MCF 10A (cell line): ENCODE measurements around the gene SIRPG. TPM values are rescaled to one million over a fixed set of nuclear protein-coding genes. Genes with fewer than 3 reads are reported as not detected.

ENCODE experiments used
- BruUV-seq: library from RNA; stranded (reverse); fragments of 400-500 nt; replicated peaks from 2 replicates; lab custom pipeline; 2021; lab: Mats Ljungman, UMichigan
- CTCF ChIA-PET: fragments of 300-600 bp; sonication (Branson Sonifier 250); formaldehyde crosslinking; extraction: SDS; loops from one replicate; lab custom pipeline; 2021; ENCODE audit warnings: antibody characterized with exemption, inconsistent platforms; lab: Yijun Ruan, JAX
- POLR2A ChIA-PET: fragments of 300-600, 350-650 bp; sonication (Branson Sonifier 250); formaldehyde crosslinking; extraction: SDS; loops from one replicate; lab custom pipeline; 2020; ENCODE audit warnings: antibody characterized with exemption, inconsistent platforms; lab: Yijun Ruan, JAX
- DNase-seq: peaks from one replicate; pipeline ENCODE4 v3.0.0-alpha.2; 2018; ENCODE audit not compliant: unreplicated experiment
- H3K27ac Mint-ChIP-seq: one replicate; pipeline ENCODE4 v1.8.0; 2022; ENCODE audit warnings: mild to moderate bottlenecking, low read depth, mixed read lengths; ENCODE audit not compliant: unreplicated experiment
- H3K27me3 Mint-ChIP-seq: one replicate; pipeline ENCODE4 v1.8.0; 2022; ENCODE audit warnings: mixed read lengths; ENCODE audit not compliant: insufficient read depth, unreplicated experiment
- H3K36me3 Mint-ChIP-seq: one replicate; pipeline ENCODE4 v1.8.0; 2022; ENCODE audit warnings: mild to moderate bottlenecking, moderate library complexity, mixed read lengths; ENCODE audit not compliant: insufficient read depth, unreplicated experiment
- H3K4me1 Mint-ChIP-seq: one replicate; pipeline ENCODE4 v1.8.0; 2022; ENCODE audit warnings: mixed read lengths; ENCODE audit not compliant: insufficient read depth, unreplicated experiment
- H3K4me3 Mint-ChIP-seq: one replicate; pipeline ENCODE4 v1.8.0; 2022; ENCODE audit warnings: mild to moderate bottlenecking, moderate library complexity, mixed read lengths; ENCODE audit not compliant: unreplicated experiment
- H3K9me3 Mint-ChIP-seq: one replicate; pipeline ENCODE4 v1.8.0; 2022; ENCODE audit warnings: mixed read lengths; ENCODE audit not compliant: unreplicated experiment
- CTCF ChIP-seq: fragments of 200-600 bp; IDR thresholded peaks from one replicate; pipeline ENCODE4 v1.8.0; 2022; ENCODE audit warnings: antibody characterized with exemption, mild to moderate bottlenecking; ENCODE audit not compliant: unreplicated experiment
- intact Hi-C: fragments of 100-400 bp; cut with micrococcal nuclease; formaldehyde crosslinking; loops from 2 replicates; pipeline ENCODE4 v1.14.1; 2022
- total RNA-seq: library from RNA; stranded (reverse); gene quantifications from 2 replicates; pipeline ENCODE4 v1.2.3, GENCODE V29; 2022

Gene SIRPG
- total RNA-seq, 1 experiment from 2014 or later, result not detected

GRCh38 chr20:1632178-1632577, 25.4 kb downstream of the SIRPG start:
- Mint-ChIP-seq H3K27me3 (no peaks in the 10 kb centered on the region), H3K4me1 (peaks cover 8% of the 10 kb centered on the region), H3K27ac (no peak overlapping the region), H3K9me3 (no peaks in the 10 kb centered on the region), H3K4me3 (no peak overlapping the region), H3K36me3 (peaks cover 5% of the 10 kb centered on the region)
- BruUV-seq, result no TSS peak
- TF ChIP-seq CTCF, result no peak
- ChIA-PET POLR2A (no interaction called here), CTCF (no interaction called here)
- intact Hi-C loops, result no loop called here
- no peak for DNase-seq

GRCh38 chr20:1631309-1632151, 26.0 kb downstream of the SIRPG start:
- BruUV-seq, result no TSS peak
- Mint-ChIP-seq H3K4me3 (no peak overlapping the region), H3K36me3 (peaks cover 5% of the 10 kb centered on the region), H3K27me3 (no peaks in the 10 kb centered on the region), H3K4me1 (peaks cover 8% of the 10 kb centered on the region), H3K9me3 (no peaks in the 10 kb centered on the region), H3K27ac (no peak overlapping the region)
- ChIA-PET CTCF (interaction anchor here (0.6 kb wide), 1 partner anchor 95 kb away, joined by 6 read pairs; no protein-coding TSS in a partner anchor), POLR2A (no interaction called here)
- intact Hi-C loops, result no loop called here
- DNase-seq, result peak; percentile 67
- TF ChIP-seq CTCF, result no peak

- no peak for TF ChIP-seq CTCF
- Mint-ChIP-seq H3K9me3 (no peaks in the 10 kb centered on the region), H3K27ac (no peak overlapping the region), H3K36me3 (no peaks in the 10 kb centered on the region), H3K4me3 (no peak overlapping the region), H3K27me3 (no peaks in the 10 kb centered on the region), H3K4me1 (peaks cover 8% of the 10 kb centered on the region)
- CTCF ChIA-PET, result interaction anchor here (0.6 to 0.8 kb wide), 2 partner anchors 30 to 147 kb away, joined by 3 read pairs; no protein-coding TSS in a partner anchor
- DNase-seq, result no peak
- POLR2A ChIA-PET, result no interaction called here
- intact Hi-C loops, result no loop called here
- no TSS peak for BruUV-seq
Measured at GRCh38 chr20:1630186-1630585, 27.4 kb downstream of the SIRPG start.

GRCh38 chr20:1629321-1629720, 28.3 kb downstream of the SIRPG start:
- H3K27ac Mint-ChIP-seq, result no peak overlapping the region
- BruUV-seq, result no TSS peak
- POLR2A ChIA-PET, result no interaction called here

More at GRCh38 chr20:1629321-1629720, 28.3 kb downstream of the SIRPG start:
- peaks cover 12% of the 10 kb centered on the region for H3K4me1 Mint-ChIP-seq
- DNase-seq, result no peak
- CTCF ChIA-PET, result interaction anchor here (0.6 kb wide), 1 partner anchor 126 kb away, joined by 4 read pairs; no protein-coding TSS in a partner anchor
- no peaks in the 10 kb centered on the region for H3K9me3 Mint-ChIP-seq
- no peak overlapping the region for H3K4me3 Mint-ChIP-seq
- no peak for TF ChIP-seq CTCF
- H3K27me3 Mint-ChIP-seq, result no peaks in the 10 kb centered on the region
- intact Hi-C loops, result no loop called here
- H3K36me3 Mint-ChIP-seq, result no peaks in the 10 kb centered on the region
